ENCODE measurements around the gene CDH16. TPM values are rescaled to one million over a fixed set of nuclear protein-coding genes. Genes with fewer than 3 reads are reported as not detected.

Gene CDH16
- total and polyA plus RNA-seq, 2 of the 13 experiments (the other 11 are each of a cell fraction or from before 2014, with no cell fraction given): 2.7 to 3.9 TPM

DNA sequence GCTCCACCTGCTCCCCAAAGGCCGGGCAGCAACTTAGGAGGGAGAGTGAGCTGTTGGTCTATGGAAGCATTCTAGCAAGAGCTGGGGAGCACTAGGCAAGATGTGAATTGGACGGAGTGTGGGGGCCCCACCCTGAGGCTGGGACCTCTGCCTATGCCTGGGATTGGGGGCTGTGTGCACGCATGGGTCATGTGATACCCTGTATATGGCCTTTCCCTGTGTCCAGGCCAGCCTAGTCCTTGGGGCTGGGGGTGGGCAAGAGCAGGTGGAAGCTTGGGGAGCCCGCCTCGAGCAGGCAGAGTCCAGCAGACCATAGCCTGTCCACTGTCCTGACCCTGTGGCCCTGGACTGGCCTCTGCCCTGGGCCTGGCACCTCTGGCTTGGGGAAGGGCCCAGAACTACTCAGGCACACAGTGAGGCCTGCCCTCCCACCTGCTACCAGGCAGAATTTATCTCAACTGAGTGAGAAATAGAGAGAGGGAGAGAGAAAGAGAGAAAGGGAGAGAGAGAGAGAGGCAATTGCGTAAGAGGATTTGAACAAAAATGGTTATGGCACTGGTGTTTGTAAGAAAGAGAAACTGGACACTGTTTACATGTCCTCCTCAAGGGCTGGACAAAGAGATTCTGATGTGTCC lies 19.3 kb downstream of the CDH16 start (continued):
- TF ChIP-seq ZBTB25 (CRISPR knock-in tag; IDR thresholded peaks at IDR 0.05) (peak; percentile 55; the same call in 1 of the 2 replicates), RXRA (CRISPR knock-in tag; IDR thresholded peaks at IDR 0.05) (peak; percentile 17; the same call in 1 of the 2 replicates), FOXO1 (CRISPR knock-in tag; IDR thresholded peaks at IDR 0.05) (0 out of 2 replicates have a peak, but pooled peaks have one; percentile 16), FOXA3 (CRISPR knock-in tag; IDR thresholded peaks at IDR 0.05) (peak; percentile 45; the same call in 1 of the 2 replicates), NCOA1 (CRISPR knock-in tag; IDR thresholded peaks at IDR 0.05) (no peak), DR1 (CRISPR knock-in tag; IDR thresholded peaks at IDR 0.05) (0 out of 2 replicates have a peak, but pooled peaks have one; percentile 24), NFAT5 (CRISPR knock-in tag; IDR thresholded peaks at IDR 0.05) (no peak), ZNF776 (CRISPR knock-in tag; IDR thresholded peaks at IDR 0.05) (no peak), ZBTB21 (CRISPR knock-in tag; IDR thresholded peaks at IDR 0.05) (no peak), ZNF781 (CRISPR knock-in tag; IDR thresholded peaks at IDR 0.05; ENCODE audit: borderline replicate concordance, not compliant biosample characterization) (no peak), USF2 (IDR thresholded peaks at IDR 0.05; ENCODE audit: low read depth, low read length) (no peak), USF2 (CRISPR knock-in tag; IDR thresholded peaks at IDR 0.05; ENCODE audit: borderline replicate concordance) (peak; percentile 44; the same call in 1 of the 2 replicates), MBD4 (IDR thresholded peaks at IDR 0.05; ENCODE audit: borderline replicate concordance, low read length) (no peak), ZNF451 (CRISPR knock-in tag; IDR thresholded peaks at IDR 0.05) (no peak), ELF3 (CRISPR knock-in tag; IDR thresholded peaks at IDR 0.05) (peak; percentile 26; the same call in 1 of the 2 replicates), NR1H2 (CRISPR knock-in tag; IDR thresholded peaks at IDR 0.05; ENCODE audit: borderline replicate concordance, low read depth) (no peak)
- TF ChIP-seq, protein P1, sequence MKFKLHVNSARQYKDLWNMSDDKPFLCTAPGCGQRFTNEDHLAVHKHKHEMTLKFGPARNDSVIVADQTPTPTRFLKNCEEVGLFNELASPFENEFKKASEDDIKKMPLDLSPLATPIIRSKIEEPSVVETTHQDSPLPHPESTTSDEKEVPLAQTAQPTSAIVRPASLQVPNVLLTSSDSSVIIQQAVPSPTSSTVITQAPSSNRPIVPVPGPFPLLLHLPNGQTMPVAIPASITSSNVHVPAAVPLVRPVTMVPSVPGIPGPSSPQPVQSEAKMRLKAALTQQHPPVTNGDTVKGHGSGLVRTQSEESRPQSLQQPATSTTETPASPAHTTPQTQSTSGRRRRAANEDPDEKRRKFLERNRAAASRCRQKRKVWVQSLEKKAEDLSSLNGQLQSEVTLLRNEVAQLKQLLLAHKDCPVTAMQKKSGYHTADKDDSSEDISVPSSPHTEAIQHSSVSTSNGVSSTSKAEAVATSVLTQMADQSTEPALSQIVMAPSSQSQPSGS (CRISPR knock-in tag; IDR thresholded peaks at IDR 0.05): no peak
- TF ChIP-seq, protein P2, sequence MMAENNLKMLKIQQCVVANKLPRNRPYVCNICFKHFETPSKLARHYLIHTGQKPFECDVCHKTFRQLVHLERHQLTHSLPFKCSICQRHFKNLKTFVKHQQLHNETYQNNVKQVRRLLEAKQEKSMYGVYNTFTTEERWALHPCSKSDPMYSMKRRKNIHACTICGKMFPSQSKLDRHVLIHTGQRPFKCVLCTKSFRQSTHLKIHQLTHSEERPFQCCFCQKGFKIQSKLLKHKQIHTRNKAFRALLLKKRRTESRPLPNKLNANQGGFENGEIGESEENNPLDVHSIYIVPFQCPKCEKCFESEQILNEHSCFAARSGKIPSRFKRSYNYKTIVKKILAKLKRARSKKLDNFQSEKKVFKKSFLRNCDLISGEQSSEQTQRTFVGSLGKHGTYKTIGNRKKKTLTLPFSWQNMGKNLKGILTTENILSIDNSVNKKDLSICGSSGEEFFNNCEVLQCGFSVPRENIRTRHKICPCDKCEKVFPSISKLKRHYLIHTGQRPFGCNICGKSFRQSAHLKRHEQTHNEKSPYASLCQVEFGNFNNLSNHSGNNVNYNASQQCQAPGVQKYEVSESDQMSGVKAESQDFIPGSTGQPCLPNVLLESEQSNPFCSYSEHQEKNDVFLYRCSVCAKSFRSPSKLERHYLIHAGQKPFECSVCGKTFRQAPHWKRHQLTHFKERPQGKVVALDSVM (CRISPR knock-in tag; IDR thresholded peaks at IDR 0.05): no peak

All from HepG2 (cell line).